NCI-H748 (cell line): Measurements from ENCODE around the gene DOCK8.
A peak's percentile ranks its signal among the peaks of the same experiment; 100 is the strongest.

ENCODE experiments used
- DNase-seq: peaks from one replicate; lab custom pipeline; 2025; ENCODE audit not compliant: unreplicated experiment; lab: John Stamatoyannopoulos, UW

Gene DOCK8

DNA sequence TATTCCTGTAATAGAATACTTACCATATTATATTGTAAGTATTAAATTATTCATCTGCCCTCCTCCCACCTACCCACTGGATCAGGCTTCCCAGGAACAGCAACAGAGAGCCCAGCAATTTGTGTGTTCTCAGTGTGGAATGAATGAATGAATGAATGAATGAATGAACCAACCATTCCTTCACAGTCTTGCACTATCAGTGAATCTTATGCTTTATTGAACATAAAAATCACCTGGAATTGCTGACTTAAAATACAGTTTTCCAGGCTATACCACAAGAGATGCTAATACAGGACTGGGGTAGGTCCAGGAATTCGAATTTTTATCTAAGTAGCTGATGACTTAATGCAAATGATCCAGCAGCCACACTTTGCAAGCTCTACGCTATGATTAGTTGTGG is 51.6 kb downstream of the DOCK8 start:
- no peak for DNase-seq

GRCh38 chr9:268616-269015 is 54.0 kb downstream of the DOCK8 start:
- no peak for DNase-seq

- no peak for DNase-seq
Observed at GRCh38 chr9:269081-269711, 54.5 kb downstream of the DOCK8 start.

DNA sequence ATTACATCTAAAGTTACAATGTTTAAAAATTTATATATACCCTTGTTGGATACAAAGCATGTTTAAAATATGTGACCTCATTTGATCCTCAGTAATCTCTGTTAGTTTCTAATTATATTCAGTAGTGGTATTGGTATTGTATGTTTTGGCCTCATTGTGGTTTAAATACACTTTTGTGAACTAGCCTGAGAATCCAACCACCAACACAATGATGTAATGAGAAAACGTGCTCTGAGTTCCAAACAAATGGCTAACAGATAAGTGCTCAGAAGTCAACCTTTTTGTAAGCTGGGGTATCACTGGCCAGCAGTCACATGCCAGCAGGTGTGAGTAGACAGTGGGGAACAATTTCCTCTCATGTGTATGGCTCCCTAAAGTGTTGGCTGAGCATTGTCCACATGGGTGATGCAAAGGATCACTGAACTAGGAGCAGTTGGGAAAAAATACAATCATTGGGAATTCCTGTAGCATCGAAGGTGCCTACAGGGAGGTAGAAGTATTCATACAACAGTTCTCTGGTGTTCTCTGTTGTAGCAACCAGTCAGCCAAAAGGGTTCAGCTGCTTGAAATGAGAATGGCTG is 56.1 kb downstream of the DOCK8 start:
- DNase-seq, result no peak

GRCh38 chr9:272251-273213 is 57.9 kb downstream of the DOCK8 start:
- no peak for DNase-seq

- no peak for DNase-seq
Observed at GRCh38 chr9:274406-274805, 59.7 kb downstream of the DOCK8 start.

DNA sequence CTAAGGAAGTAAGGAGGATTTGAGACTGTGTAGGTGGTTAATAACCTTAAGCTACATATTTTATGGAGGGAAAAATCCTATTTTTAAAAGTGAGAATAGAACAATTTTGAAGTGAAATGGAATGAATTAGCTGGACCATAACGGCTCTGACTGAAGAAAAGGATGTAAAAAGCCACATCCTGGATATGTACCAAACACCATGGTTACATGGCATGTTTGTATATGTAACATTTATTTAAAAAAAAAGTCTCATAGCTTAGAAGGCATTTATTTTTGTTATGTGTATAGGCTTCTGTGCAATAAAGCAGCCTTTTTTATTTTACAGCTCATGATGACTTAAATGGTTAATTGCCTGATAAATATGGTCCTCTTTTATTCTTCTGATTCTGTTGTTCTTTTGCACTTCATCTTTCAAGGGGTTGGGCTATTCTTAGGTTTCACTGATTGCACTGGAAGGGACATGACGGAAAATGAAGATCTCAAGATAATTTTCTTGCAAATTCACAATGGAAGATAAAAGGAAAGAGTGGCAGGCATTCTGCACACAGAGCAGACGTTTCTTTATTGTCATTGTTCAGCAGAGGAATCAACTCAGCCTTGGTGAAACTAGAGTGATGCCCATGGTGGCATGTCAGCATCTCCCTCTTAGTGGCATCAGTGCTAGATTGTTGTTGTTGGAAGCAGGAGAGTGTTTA is 63.1 kb downstream of the DOCK8 start:
- DNase-seq, result no peak

DNA sequence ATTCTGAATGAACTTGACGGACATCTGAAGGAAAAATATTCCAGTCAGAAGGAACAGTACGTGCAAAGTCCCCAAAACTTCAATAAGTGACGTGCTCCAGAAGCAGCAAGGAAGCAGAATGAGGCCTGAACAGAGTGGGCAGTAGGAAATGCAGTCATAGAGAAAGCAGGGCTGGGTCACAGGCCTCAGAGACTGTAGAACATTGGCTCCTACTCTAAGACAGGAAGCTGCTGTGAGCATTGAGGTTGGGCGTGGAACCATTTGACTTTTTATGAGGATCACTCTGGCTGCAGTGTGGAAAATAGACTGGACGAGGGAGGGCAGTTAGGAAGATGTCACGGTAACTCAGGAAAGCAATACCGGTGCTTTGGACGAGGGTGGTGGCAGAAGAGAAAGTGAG is 64.0 kb downstream of the DOCK8 start:
- DNase-seq, result no peak

DNA sequence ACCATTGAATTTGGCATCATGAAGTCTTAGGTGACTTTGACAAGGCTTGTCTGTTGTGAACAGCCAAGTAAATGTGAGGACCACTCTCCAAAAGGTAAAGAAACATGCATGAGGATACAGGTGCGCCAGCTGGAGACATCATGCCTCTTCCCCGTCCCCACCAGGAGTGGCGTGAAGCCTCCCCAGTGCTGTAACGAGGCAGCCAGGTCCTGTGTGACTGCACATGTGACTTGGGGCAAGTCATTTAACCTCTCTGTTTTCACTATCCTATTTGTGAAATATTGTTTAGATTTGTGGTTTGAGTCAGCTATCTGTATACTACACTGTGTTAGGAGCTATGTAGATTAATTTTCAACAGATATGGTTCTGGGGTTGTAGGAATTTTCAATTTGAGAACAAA is 65.0 kb downstream of the DOCK8 start:
- DNase-seq, result no peak

DNA sequence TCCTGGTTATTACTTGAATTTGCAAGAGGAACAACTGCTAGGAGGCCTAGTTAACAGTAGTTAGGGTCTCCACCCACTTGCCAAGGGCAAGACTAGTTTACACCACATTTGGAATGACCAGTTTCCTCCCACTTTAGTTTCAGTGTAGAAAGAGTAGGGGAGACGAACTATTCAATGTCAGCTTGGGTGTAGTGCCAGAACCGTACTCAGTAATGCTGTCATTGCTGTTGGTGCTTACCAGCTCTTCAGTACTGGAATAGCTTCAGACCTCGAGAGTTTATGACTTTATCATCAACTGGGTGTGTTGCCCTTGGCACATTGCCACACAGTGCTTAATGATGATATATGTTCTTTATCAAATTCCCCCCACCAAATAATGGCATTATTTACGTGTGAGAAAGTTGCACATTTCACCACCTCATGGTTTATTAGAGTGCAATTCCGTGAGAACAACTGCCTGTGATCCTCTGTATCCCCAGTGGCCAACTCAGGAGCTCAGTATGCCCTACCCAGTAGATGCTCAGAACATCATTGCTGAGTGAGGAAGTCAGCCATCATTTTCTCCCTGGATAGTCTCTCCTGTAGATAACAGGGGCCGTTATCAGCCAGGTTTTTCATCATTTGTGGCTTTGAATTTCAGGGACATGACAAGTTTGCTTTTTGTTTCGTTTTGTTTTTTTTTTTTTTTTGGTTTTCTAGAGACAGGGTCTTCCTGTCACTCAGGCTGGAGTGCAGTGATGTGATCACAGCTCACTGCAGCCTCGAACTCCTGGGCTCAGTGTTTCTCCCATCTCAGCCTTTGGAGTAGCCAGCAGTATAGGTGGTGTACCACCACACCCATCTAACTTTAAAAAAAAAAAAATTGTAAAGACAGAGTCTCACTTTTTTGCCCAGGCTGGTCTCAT is 67.3 kb downstream of the DOCK8 start:
- no peak for DNase-seq

DNA sequence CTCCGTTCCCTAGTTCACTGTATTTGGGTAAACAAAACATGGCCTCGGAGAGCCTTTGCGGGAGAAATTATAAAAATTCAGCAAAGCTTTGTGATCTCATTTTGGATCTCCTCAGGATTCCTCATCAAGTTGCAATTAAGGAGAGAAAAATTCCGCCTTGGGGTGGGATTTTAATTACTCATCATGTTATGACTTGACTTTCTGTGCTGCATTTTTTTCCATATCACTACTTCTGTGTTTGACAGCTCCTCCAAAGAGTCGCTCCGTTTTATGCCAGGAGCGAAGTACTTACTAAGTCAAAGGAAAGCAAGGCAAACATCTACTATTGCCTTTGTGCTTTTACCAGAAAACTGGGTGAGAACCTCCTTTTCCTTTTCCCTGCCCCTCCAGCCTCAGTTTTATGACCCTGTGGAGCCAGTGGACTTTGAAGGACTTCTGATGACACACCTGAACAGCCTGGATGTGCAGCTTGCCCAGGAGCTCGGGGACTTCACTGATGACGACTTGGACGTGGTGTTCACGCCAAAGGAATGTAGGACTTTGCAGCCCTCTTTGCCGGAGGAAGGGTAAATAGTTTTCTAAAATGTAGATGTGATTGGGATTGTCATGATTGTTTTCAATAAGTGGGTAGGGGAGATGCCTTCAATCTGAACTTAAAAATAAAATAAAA is 71.5 kb downstream of the DOCK8 start:
- no peak for DNase-seq

GRCh38 chr9:289121-289520 is 74.5 kb downstream of the DOCK8 start:
- DNase-seq, result no peak

DNA sequence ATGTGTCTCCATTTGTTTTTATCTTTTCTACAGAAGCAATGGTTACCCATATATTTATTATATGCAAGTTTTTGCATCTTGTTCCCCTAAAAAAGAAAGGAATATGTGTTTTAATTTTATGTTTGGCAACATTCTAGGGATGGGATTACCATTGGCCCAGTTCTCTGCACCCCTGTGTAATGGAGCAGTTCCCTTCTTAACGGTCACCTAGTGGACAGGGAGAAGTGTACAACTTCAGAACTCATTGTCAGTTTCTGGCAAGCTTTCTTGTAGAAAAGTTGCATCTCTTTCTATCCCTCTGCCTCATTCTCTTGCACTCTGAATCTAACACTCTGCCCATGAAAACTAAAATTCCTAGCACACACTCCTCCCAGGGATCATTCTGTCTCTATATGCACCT is 78.2 kb downstream of the DOCK8 start:
- DNase-seq, result no peak

DNA sequence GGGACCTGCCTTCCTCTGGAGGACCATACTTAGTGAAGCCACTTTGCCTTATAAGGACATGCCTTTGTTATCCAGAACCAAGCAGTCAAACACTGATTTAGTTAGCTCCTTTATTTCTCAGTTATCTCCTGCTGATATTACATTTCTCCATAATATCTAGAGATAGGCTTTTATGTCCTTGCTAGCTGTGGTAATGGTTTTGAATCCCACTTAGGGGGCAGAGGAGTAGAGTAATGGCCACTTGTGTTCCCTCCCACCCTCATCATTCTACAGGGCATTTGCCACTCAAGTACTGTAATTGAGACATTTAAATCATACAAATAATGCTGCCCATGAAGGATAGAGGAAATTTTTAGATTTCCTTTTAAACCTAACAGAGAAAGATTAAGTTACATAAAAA is 80.9 kb downstream of the DOCK8 start:
- DNase-seq, result no peak

- no peak for DNase-seq
Observed at GRCh38 chr9:296411-296810, 81.7 kb downstream of the DOCK8 start.

GRCh38 chr9:297104-297972 is 82.7 kb downstream of the DOCK8 start:
- DNase-seq, result no peak

DNA sequence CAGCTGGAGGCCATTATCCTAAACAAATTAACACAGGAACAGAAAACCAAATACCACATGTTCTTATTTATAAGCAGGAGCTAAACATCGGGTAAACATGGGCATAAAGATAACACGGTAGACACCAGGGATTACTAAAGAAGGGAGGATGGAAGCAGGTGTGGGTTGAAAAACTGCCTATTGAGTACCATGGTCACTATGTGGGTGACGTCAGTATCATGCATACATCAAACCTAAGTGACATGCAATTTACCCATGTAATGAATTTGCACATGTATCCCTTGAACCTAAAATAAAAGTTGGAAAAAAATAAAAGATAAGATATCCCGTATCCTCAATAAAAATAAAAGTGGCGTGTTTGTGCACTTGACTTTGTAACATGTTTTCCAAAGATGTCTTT is 88.8 kb downstream of the DOCK8 start:
- DNase-seq, result peak; percentile 16

GRCh38 chr9:304106-304505 is 89.4 kb downstream of the DOCK8 start:
- peak; percentile 39 for DNase-seq
